ENCODE data around the gene MAFB. TPM values are rescaled to one million over a fixed set of nuclear protein-coding genes. Genes with fewer than 3 reads are reported as not detected.

MAFB gene
- polyA plus RNA-seq, 1 donor (not counting 4 experiments of a cell fraction or from before 2014, with no cell fraction given): 1.7 TPM

- no peaks in the 10 kb centered on the region for H4K20me1 ChIP-seq (ENCODE audit: control insufficient read depth, extremely low read depth, insufficient read depth, low read length)
- no peak overlapping the region for H3K9ac ChIP-seq (ENCODE audit: control insufficient read depth, extremely low read depth, insufficient read depth, low read length)
- H3K9me3 ChIP-seq (ENCODE audit: control insufficient read depth, low read depth, low read length): no peaks in the 10 kb centered on the region
- H3K36me3 ChIP-seq (ENCODE audit: control insufficient read depth in 2 of 2, extremely low read depth in 1 of 2, insufficient read depth in 2 of 2, low read length in 2 of 2): no peaks in the 10 kb centered on the region
- no peaks in the 10 kb centered on the region for H3K79me2 ChIP-seq (ENCODE audit: control insufficient read depth, insufficient read depth, low read length)
- no peak overlapping the region for H3K27ac ChIP-seq (ENCODE audit: control insufficient read depth, insufficient read depth, low read length)
- no peak overlapping the region for H3K4me2 ChIP-seq (ENCODE audit: control insufficient read depth, extremely low read depth, insufficient read depth, low read depth, low read length)
- TF ChIP-seq CTCF (optimal IDR thresholded peaks at IDR 0.05 in 1 of 3, IDR thresholded peaks at IDR 0.05 in 1 of 3, conservative IDR thresholded peaks at IDR 0.05 in 1 of 3; ENCODE audit: extremely low read depth in 1 of 3, insufficient read depth in 2 of 3, low read length in 3 of 3): no peak
- TF ChIP-seq EZH2 (IDR thresholded peaks at IDR 0.05; ENCODE audit: low read length): no peak
- no peaks in the 10 kb centered on the region for H3K27me3 ChIP-seq (ENCODE audit: control insufficient read depth, extremely low read depth, insufficient read depth, low read length)
- FAIRE-seq: no peak
- peaks cover 3% of the 10 kb centered on the region for H3K4me1 ChIP-seq (ENCODE audit: control insufficient read depth, extremely low read depth, insufficient read depth, low read length)
- H3K9me1 ChIP-seq (ENCODE audit: control insufficient read depth, extremely low read depth, insufficient read depth, low read length): no peaks in the 10 kb centered on the region
- dilution Hi-C loops (cut with MboI; ENCODE audit: extremely low pct_ligation_motif_present, low sequenced_read_pairs): no loop called here
- H2AFZ ChIP-seq (ENCODE audit: control insufficient read depth, low read length): no peak overlapping the region
- no peak for DNase-seq (ENCODE audit: low read depth, low spot score)
- H3K4me3 ChIP-seq (ENCODE audit: control insufficient read depth in 2 of 3, extremely low read depth in 1 of 3, insufficient read depth in 2 of 3, low read depth in 1 of 3, low read length in 3 of 3): no peak overlapping the region
Measured at GRCh38 chr20:40678286-40678875, 10.7 kb downstream of the MAFB start.

- H4K20me1 ChIP-seq (ENCODE audit: control insufficient read depth, extremely low read depth, insufficient read depth, low read length): no peaks in the 10 kb centered on the region
- no peaks in the 10 kb centered on the region for H3K27me3 ChIP-seq (ENCODE audit: control insufficient read depth, extremely low read depth, insufficient read depth, low read length)
- H3K4me3 ChIP-seq (ENCODE audit: control insufficient read depth in 2 of 3, extremely low read depth in 1 of 3, insufficient read depth in 2 of 3, low read depth in 1 of 3, low read length in 3 of 3): no peak overlapping the region
- no peak overlapping the region for H3K9ac ChIP-seq (ENCODE audit: control insufficient read depth, extremely low read depth, insufficient read depth, low read length)
- no peaks in the 10 kb centered on the region for H3K79me2 ChIP-seq (ENCODE audit: control insufficient read depth, insufficient read depth, low read length)
- H3K9me1 ChIP-seq (ENCODE audit: control insufficient read depth, extremely low read depth, insufficient read depth, low read length): no peaks in the 10 kb centered on the region
- dilution Hi-C loops (cut with MboI; ENCODE audit: extremely low pct_ligation_motif_present, low sequenced_read_pairs): no loop called here
- no peak for FAIRE-seq
- no peak overlapping the region for H3K4me2 ChIP-seq (ENCODE audit: control insufficient read depth, extremely low read depth, insufficient read depth, low read depth, low read length)
- no peak overlapping the region for H3K27ac ChIP-seq (ENCODE audit: control insufficient read depth, insufficient read depth, low read length)
- no peak overlapping the region for H2AFZ ChIP-seq (ENCODE audit: control insufficient read depth, low read length)
- peaks cover 5% of the 10 kb centered on the region for H3K4me1 ChIP-seq (ENCODE audit: control insufficient read depth, extremely low read depth, insufficient read depth, low read length)
- no peak for DNase-seq (ENCODE audit: low read depth, low spot score)
- no peaks in the 10 kb centered on the region for H3K9me3 ChIP-seq (ENCODE audit: control insufficient read depth, low read depth, low read length)
- TF ChIP-seq CTCF (optimal IDR thresholded peaks at IDR 0.05 in 1 of 3, IDR thresholded peaks at IDR 0.05 in 1 of 3, conservative IDR thresholded peaks at IDR 0.05 in 1 of 3; ENCODE audit: extremely low read depth in 1 of 3, insufficient read depth in 2 of 3, low read length in 3 of 3) (no peak), EZH2 (IDR thresholded peaks at IDR 0.05; ENCODE audit: low read length) (no peak)
- H3K36me3 ChIP-seq (ENCODE audit: control insufficient read depth in 2 of 2, extremely low read depth in 1 of 2, insufficient read depth in 2 of 2, low read length in 2 of 2): no peaks in the 10 kb centered on the region
Measured at GRCh38 chr20:40677343-40677924, 11.6 kb downstream of the MAFB start.
